Left ventricle myocardium inferior (tissue), 1 donor: ENCODE measurements around the gene NR1H2. TPM values are rescaled to one million over a fixed set of nuclear protein-coding genes. Genes with fewer than 3 reads are reported as not detected.
"Not testable (repeated sequence)": the region's sequence is repeated elsewhere in the genome, so short reads cannot be mapped to it uniquely, and the experiment has no call there.

Experiments used
- DNase-seq: peaks from one replicate; pipeline ENCODE4 v3.0.0-alpha.2; 2020
- H3K27ac ChIP-seq: fragments of 200-600 bp; replicated peaks from 2 replicates; pipeline ENCODE4 v1.8.0; 2021
- H3K27me3 ChIP-seq: fragments of 200-600 bp; 2 replicates; pipeline ENCODE4 v1.8.0; 2021; ENCODE audit warnings: low read depth
- H3K36me3 ChIP-seq: fragments of 200-600 bp; 2 replicates; pipeline ENCODE4 v1.8.0; 2021
- H3K4me1 ChIP-seq: fragments of 200-600 bp; 2 replicates; pipeline ENCODE4 v1.8.0; 2021
- H3K4me3 ChIP-seq: fragments of 200-600 bp; 2 replicates; pipeline ENCODE4 v1.8.0; 2021; ENCODE audit warnings: mild to moderate bottlenecking, moderate library complexity
- H3K9me3 ChIP-seq: fragments of 200-600 bp; replicated peaks from 2 replicates; pipeline ENCODE4 v1.8.0; 2021
- CTCF ChIP-seq: fragments of 200-600 bp; IDR thresholded peaks from 2 replicates; pipeline ENCODE4 v1.8.0; 2021; ENCODE audit warnings: antibody characterized with exemption, mild to moderate bottlenecking, borderline replicate concordance
- intact Hi-C: fragments of 100-400 bp; cut with micrococcal nuclease; formaldehyde crosslinking; loops from one replicate; pipeline ENCODE4 v1.11.0; 2022
- total RNA-seq: library from RNA; stranded (reverse); fragmentation: NEBNext Ultra II Directional; extraction: Animal tissue kit (Norgen Biotek cat#: 25700); gene quantifications from one replicate; pipeline ENCODE4 v1.2.1, GENCODE V29; 2021
- donor health status: DM: no; HTN: yes; CAD: no; lungs with severe emphysema.

NR1H2 gene
- total RNA-seq, 1 donor from 2014 or later: 71.6 TPM

GRCh38 chr19:50332244-50333038 is 43.8 kb upstream of the NR1H2 start:
- H3K27me3 ChIP-seq: peaks cover 72% of the 10 kb centered on the region
- intact Hi-C loops: no loop called here
- H3K4me1 ChIP-seq: peaks cover 47% of the 10 kb centered on the region

GRCh38 chr19:50333235-50333736 is 43.0 kb upstream of the NR1H2 start:
- H3K27ac ChIP-seq: peak overlapping the region; percentile 78

More at GRCh38 chr19:50332244-50333038, 43.8 kb upstream of the NR1H2 start:
- Histone ChIP-seq H3K36me3 (no peaks in the 10 kb centered on the region), H3K9me3 (no peaks in the 10 kb centered on the region), H3K4me3 (peak overlapping the region; percentile 69), H3K27ac (peak overlapping the region; percentile 78)
- TF ChIP-seq CTCF: no peak
- DNase-seq: no peak

GRCh38 chr19:50333737-50334617 is 42.3 kb upstream of the NR1H2 start:
- intact Hi-C loops: no loop called here
- H3K4me1 ChIP-seq: peaks cover 38% of the 10 kb centered on the region
- TF ChIP-seq CTCF: no peak
- peak; percentile 77 for DNase-seq
- peak overlapping the region; percentile 69 for H3K4me3 ChIP-seq
- H3K27ac ChIP-seq: peak overlapping the region; percentile 78
- H3K36me3 ChIP-seq: no peaks in the 10 kb centered on the region
- H3K9me3 ChIP-seq: no peaks in the 10 kb centered on the region
- H3K27me3 ChIP-seq: peaks cover 62% of the 10 kb centered on the region

More at GRCh38 chr19:50333235-50333736, 43.0 kb upstream of the NR1H2 start:
- peak; percentile 88 for DNase-seq
- TF ChIP-seq CTCF: peak; percentile 12
- Histone ChIP-seq H3K36me3 (no peaks in the 10 kb centered on the region), H3K9me3 (no peaks in the 10 kb centered on the region), H3K4me3 (peak overlapping the region; percentile 69), H3K27me3 (peaks cover 65% of the 10 kb centered on the region), H3K4me1 (peaks cover 41% of the 10 kb centered on the region)
- intact Hi-C loops: no loop called here

GRCh38 chr19:50334741-50335421 is 41.4 kb upstream of the NR1H2 start:
- no peaks in the 10 kb centered on the region for H3K36me3 ChIP-seq
- no peak for DNase-seq
- no peak overlapping the region for H3K4me3 ChIP-seq
- no peak for TF ChIP-seq CTCF
- intact Hi-C loops: no loop called here
- H3K27me3 ChIP-seq: peaks cover 54% of the 10 kb centered on the region
- no peak overlapping the region for H3K27ac ChIP-seq
- no peaks in the 10 kb centered on the region for H3K9me3 ChIP-seq
- H3K4me1 ChIP-seq: peaks cover 34% of the 10 kb centered on the region

GRCh38 chr19:50337031-50337430 is 39.2 kb upstream of the NR1H2 start:
- H3K9me3 ChIP-seq, intact Hi-C loops, H3K4me3 ChIP-seq, DNase-seq, H3K36me3 ChIP-seq, H3K27ac ChIP-seq: not testable (repeated sequence)
- H3K27me3 ChIP-seq: peaks cover 35% of the 10 kb centered on the region
- H3K4me1 ChIP-seq: peaks cover 20% of the 10 kb centered on the region
